ENCODE data around the gene GAPDH.
"Not testable (repeated sequence)": the region's sequence is repeated elsewhere in the genome, so short reads cannot be mapped to it uniquely, and the experiment has no call there.

The GAPDH gene

DNA sequence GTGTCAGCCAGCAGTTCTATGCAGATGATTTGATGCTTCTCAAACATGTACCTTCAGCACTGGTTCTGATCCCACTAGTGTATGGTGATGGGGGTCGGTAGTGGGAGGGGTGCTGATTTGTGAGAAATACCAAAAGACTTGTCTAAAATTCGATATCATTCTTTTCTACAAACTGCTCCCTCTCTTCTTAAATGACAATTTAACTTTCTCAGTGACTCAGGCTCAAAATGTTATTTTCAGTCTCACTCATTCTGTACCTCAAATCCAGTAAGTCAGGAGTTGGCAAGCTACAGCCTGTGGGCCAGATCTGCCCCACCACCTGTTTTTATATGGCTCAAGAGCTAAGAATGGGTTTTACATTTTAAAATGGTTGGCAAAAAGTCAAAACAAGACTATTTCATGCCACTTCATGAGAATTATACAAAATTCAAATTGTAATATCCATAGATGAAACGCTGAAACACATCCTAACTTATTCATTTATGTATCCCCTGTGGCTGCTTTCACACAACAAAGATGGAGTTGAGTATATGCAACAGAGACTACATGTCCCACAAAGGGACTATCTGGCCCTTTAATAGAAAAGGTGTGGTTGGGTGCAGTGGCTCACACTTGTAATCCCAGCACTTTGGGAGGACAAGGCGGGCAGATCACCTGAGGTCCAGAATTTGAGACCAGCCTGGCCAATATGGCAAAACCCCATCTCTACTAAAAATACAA lies 40.4 kb downstream of the GAPDH start:
- H3K9me3 ChIP-seq (replicated peaks in 1 of 11): no peaks in the 10 kb centered on the region
- H3K4me2 ChIP-seq: no peak overlapping the region
- no peak for TF ChIP-seq Cebpa-rat (IDR thresholded peaks at IDR 0.05)
- 0 out of 22 replicates have a peak overlapping the region, but pooled peaks of 1 of the 11 experiments have one; percentile 4 for H3K9ac ChIP-seq
- H3K27ac ChIP-seq: no peak overlapping the region
- peaks cover 97 to 100% (median 99%) of the 10 kb centered on the region in 11 experiments for H3K36me3 ChIP-seq
- H3K4me1 ChIP-seq: peaks cover 0 to 5% (median 0%) of the 10 kb centered on the region in 10 experiments; a peak in 3 of 20 replicates
- H3K27me3 ChIP-seq: no peaks in the 10 kb centered on the region
- H4K20me1 ChIP-seq: peaks cover 10 to 84% (median 33%) of the 10 kb centered on the region in 11 experiments; a peak in 17 of 22 replicates
- no peak overlapping the region for H3K4me3 ChIP-seq

DNA sequence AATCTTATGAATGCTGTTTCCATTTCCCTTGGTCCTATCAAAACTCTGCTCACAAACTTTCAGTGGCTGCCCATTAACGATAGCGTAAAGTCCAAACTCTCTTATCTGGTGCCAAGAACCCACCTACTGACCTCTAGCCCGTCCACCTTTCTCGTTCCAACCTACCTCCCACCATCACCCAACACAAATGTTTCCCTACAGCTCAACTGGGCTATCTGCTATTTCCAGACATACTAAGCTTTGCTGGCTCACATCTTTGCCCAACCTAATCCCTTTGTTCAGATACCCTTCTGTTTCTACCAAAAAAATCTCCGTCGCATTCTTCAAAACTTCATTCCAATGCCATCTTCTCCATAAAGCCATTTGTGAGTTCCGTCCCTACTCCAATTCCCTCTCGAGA lies 41.3 kb downstream of the GAPDH start:
- no peaks in the 10 kb centered on the region for H3K9me3 ChIP-seq (replicated peaks in 1 of 11)
- TF ChIP-seq Cebpa-rat (IDR thresholded peaks at IDR 0.05): no peak
- H3K27ac ChIP-seq: no peak overlapping the region
- no peak overlapping the region for H3K4me2 ChIP-seq
- H3K9ac ChIP-seq: no peak overlapping the region; a peak in 1 of 22 replicates
- no peaks in the 10 kb centered on the region for H3K27me3 ChIP-seq
- peaks cover 14 to 84% (median 34%) of the 10 kb centered on the region in 11 experiments; a peak in 17 of 22 replicates for H4K20me1 ChIP-seq
- no peak overlapping the region for H3K4me3 ChIP-seq
- 0 out of 20 replicates have a peak, but pooled peaks cover 0 to under 1% (median 0%) of the 10 kb centered on the region in 10 experiments for H3K4me1 ChIP-seq
- peaks cover 98 to 100% (median 99%) of the 10 kb centered on the region in 11 experiments for H3K36me3 ChIP-seq

DNA sequence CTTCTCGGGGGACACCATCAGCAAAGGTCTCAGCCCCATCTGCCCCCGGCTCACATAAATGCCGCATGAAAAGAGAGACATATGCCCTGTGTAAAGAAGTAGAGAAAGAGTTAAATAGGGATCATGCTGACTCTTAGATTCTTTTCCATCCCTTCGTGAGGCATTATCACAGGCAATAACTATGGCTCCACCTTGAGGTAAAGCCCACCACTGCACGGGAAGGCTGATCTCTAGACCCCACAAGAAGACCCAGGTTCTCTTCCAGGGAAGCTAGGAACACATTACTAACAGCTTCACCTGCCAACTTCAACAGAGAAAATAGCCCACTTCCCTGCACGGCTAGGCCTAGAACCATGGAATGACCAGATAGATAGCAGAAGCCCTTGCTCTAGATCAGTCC lies 47.9 kb downstream of the GAPDH start:
- Histone ChIP-seq H3K4me3 (no peak overlapping the region), H3K9ac (no peak overlapping the region), H3K9me3 (replicated peaks in 1 of 11) (no peaks in the 10 kb centered on the region), H4K20me1 (peaks cover 31 to 97% (median 71%) of the 10 kb centered on the region in 11 experiments), H3K27ac (no peak overlapping the region), H3K4me2 (no peak overlapping the region), H3K27me3 (no peaks in the 10 kb centered on the region), H3K36me3 (peaks cover 98 to 100% (median 99%) of the 10 kb centered on the region in 11 experiments), H3K4me1 (no peaks in the 10 kb centered on the region)
- no peak for TF ChIP-seq Cebpa-rat (IDR thresholded peaks at IDR 0.05)

DNA sequence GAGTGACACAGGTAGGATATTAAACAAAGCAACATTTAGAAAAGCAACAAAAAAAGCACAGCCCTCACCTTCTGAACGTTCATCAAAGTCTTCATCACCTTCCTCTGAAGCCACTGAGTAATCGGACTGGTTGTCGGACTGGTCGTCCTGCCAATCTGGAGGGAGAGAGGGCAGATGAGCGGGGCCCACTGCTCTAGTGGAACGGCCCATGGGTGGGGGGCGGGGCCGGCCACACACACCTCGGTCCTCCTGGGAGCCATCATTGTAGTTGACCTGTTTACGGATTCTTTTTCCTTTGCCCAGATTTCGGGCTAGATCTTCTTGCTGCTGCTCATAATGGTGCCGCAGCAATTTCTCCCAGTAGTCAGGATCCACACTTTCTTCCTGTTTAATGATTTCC lies 48.6 kb downstream of the GAPDH start:
- no peak for TF ChIP-seq Cebpa-rat (IDR thresholded peaks at IDR 0.05)
- Histone ChIP-seq H3K9ac (no peak overlapping the region), H3K9me3 (replicated peaks in 1 of 11) (no peaks in the 10 kb centered on the region)

DNA sequence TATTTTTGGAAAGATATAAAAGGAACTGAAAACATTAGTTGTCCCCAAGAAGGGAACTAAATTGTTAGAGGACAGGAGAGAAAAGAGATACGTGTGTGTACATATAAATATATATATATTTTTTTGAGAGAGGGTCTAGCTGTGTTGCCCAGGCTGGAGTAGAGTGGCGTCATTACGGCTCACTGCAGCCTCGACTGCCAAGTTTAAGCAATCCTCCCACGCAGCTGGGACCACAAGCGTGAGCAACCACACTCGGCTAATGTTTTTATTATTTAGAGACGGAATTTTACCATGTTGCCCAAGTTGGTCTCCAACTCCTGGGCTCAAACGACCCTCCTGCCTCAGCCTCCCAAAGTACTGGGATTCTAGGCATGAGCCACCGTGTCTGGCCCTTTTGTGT lies 50.0 kb downstream of the GAPDH start:
- H4K20me1 ChIP-seq: peaks cover 36 to 97% (median 86%) of the 10 kb centered on the region in 11 experiments
- no peak for TF ChIP-seq Cebpa-rat (IDR thresholded peaks at IDR 0.05)
- no peaks in the 10 kb centered on the region for H3K4me1 ChIP-seq
- H3K4me2 ChIP-seq: no peak overlapping the region
- no peak overlapping the region for H3K27ac ChIP-seq
- H3K27me3 ChIP-seq: no peaks in the 10 kb centered on the region
- no peak overlapping the region for H3K4me3 ChIP-seq
- H3K9ac ChIP-seq: no peak overlapping the region; a peak in 2 of 22 replicates
- H3K36me3 ChIP-seq: peaks cover 98 to 100% (median 99%) of the 10 kb centered on the region in 11 experiments
- H3K9me3 ChIP-seq (replicated peaks in 1 of 11): no peaks in the 10 kb centered on the region

More for the DNA sequence above, 48.6 kb downstream of the GAPDH start:
- Histone ChIP-seq H3K27me3 (no peaks in the 10 kb centered on the region), H3K36me3 (peaks cover 98 to 100% (median 99%) of the 10 kb centered on the region in 11 experiments), H4K20me1 (peaks cover 31 to 97% (median 73%) of the 10 kb centered on the region in 11 experiments), H3K4me1 (no peaks in the 10 kb centered on the region), H3K4me2 (no peak overlapping the region), H3K4me3 (no peak overlapping the region), H3K27ac (no peak overlapping the region)

DNA sequence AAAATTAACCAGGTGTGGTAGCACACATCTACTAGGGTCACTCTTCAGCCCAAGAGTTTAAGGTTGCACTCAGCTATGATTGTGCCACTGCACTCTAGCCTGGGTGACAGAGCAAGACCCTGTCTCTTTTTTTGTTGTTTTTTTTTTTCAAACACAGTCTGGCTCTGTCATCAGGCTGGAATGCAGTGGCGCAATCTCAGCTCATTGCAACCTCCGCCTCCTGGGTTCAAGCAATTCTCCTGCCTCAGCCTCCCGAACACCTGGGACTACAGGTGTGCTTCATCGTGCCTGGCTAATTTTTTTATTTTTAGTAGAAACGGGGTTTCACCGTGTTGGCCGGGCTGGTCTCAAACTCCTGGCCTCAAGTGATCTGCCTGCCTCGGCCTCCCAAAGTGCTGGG lies 52.3 kb downstream of the GAPDH start:
- Histone ChIP-seq H4K20me1 (peaks cover 41 to 99% (median 91%) of the 10 kb centered on the region in 11 experiments), H3K36me3 (peaks cover 99 to 100% (median 100%) of the 10 kb centered on the region in 11 experiments)
- H3K27ac ChIP-seq; H3K27me3 ChIP-seq; H3K9me3 ChIP-seq (replicated peaks in 1 of 11); H3K4me3 ChIP-seq; H3K9ac ChIP-seq; H3K4me1 ChIP-seq; H3K4me2 ChIP-seq: not testable (repeated sequence)

All from BLaER1 treated with 17β-estradiol and CSF1 and Interleukin-3, amounts not matched to agents 10 nM and 100 nM (cell line).